Measurements from ENCODE around the gene SPRED3.

SPRED3 gene

GRCh38 chr19:38417544-38418506 lies 29.3 kb downstream of the SPRED3 start:
- peak; percentile 43 to 59 for DNase-seq (ENCODE audit: low read depth in 2 of 2)

DNA sequence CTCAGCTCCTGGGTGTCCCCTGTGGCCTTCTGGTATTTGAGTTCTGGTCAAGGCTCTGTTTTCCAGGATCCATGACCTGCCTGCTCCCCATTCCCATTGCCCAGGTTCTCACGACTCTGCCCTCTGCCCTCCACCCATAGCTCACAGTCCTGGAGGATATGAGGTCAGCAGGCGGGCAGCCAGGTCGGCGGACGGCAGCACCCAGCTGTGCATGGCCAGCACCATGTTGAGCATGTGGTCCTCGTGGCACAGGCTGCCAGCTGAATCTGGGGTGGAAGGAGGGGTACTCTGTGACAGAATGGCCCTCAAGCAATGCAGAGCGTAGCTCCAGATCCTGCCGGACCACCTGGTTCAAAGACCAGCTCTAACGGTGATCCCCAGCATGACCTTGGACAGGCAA lies 32.4 kb downstream of the SPRED3 start:
- no peak for DNase-seq (ENCODE audit: low read depth in 2 of 2)

- DNase-seq (ENCODE audit: low read depth in 2 of 2) = no peak
Measured at GRCh38 chr19:38421856-38422255, 33.4 kb downstream of the SPRED3 start.

GRCh38 chr19:38422438-38422837 lies 33.9 kb downstream of the SPRED3 start:
- no peak for DNase-seq (ENCODE audit: low read depth in 2 of 2)

GRCh38 chr19:38424272-38424671 lies 35.8 kb downstream of the SPRED3 start:
- no peak for DNase-seq (ENCODE audit: low read depth in 2 of 2)

GRCh38 chr19:38425222-38425809 lies 36.8 kb downstream of the SPRED3 start:
- DNase-seq (ENCODE audit: low read depth in 2 of 2) = no peak

DNA sequence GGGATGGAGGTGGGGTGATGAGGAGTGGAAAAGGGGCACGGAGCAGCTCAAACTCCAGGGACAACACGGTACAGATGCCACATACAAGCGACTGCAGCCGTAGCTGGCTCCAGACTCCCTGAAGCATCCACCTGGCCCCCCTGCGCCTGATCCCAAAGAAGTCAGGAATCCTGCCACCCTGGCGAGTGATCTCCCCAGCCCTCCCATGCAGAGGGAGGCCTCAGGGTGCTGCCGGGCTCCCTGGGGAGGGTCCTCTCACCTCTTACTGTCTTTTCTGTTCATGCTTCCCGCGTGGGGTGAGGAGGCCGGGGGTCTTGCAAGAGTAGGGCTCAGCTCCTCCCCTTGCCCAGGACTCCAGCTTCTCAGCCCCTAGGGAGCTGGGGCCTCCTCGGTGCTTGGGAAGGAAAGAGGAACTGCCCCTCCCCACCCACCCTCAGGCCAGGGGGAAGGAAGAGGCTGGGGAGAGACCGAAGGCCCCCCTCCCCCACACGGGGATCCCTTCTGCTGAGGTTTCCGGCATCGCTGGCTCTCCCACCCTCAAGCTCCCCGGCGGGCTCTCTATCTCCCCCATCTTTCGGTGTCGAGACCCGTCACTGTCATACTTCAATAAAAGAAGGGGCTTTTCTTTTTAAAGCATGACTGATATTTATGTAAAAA lies 37.4 kb downstream of the SPRED3 start, which contains the start of gene RASGRP4:
Gene RASGRP4, minus strand, starts transcription at position 410 of the 657 bp plus-strand sequence. Its CDS starts 128 bp downstream, at position 282.
- DNase-seq (ENCODE audit: low read depth in 2 of 2) = peak; percentile 33 to 46

- DNase-seq (ENCODE audit: low read depth in 2 of 2) = peak in 1 of 2 donors; percentile 46
Measured at GRCh38 chr19:38427035-38427677, 38.7 kb downstream of the SPRED3 start.

- DNase-seq (ENCODE audit: low read depth in 2 of 2) = peak in 1 of 2 donors; percentile 9
Measured at GRCh38 chr19:38429055-38429810, 40.7 kb downstream of the SPRED3 start.

DNA sequence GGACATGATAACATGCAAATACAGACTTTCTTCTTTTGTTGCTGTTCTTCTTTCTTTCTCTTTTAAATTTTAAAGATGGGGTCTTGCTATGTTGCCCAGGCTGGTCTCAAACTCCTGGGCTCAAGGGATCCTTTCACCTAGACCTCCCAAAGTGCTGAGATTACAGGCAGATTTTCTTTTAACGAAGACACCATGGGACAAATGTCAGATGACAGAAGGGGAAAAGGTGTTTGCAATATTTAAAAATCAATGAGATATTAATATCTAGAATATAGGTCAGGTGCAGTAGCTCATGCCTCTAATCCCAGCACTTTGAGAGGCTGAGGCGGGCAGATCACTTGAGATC lies 41.3 kb downstream of the SPRED3 start:
- DNase-seq (ENCODE audit: low read depth in 2 of 2) = no peak

DNA sequence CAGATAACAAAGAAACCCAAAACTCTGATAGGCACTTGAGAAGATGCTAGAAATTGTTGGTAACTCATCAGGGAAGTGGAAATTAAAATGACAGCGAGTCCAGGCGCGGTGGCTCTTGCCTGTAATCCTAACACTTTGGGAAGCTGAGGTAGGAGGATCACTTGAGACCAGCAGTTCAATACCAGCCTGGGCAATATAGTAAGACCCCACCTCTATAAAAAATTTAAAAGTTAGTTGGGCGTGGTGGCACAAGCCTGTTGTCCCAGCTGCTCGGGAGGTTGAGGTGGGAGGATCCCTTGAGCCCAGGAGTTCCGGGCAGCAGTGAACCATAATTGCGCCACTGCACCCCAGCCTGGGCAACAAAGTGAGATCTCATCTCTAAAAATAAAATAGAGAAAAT lies 42.4 kb downstream of the SPRED3 start:
- DNase-seq (ENCODE audit: low read depth in 2 of 2) = no peak

GRCh38 chr19:38433268-38433733 lies 44.8 kb downstream of the SPRED3 start, which contains the start of gene RYR1:
Gene RYR1 (plus strand): TSS chr19:38433691. CDS start chr19:38433830, 139 bp downstream.
- DNase-seq (ENCODE audit: low read depth in 2 of 2) = peak in 1 of 2 donors; percentile 56

GRCh38 chr19:38434549-38435051 lies 46.1 kb downstream of the SPRED3 start:
- no peak for DNase-seq (ENCODE audit: low read depth in 2 of 2)

GRCh38 chr19:38437295-38437694 lies 48.8 kb downstream of the SPRED3 start:
- no peak for DNase-seq (ENCODE audit: low read depth in 2 of 2)

GRCh38 chr19:38437917-38438316 lies 49.4 kb downstream of the SPRED3 start:
- DNase-seq (ENCODE audit: low read depth in 2 of 2) = no peak

DNA sequence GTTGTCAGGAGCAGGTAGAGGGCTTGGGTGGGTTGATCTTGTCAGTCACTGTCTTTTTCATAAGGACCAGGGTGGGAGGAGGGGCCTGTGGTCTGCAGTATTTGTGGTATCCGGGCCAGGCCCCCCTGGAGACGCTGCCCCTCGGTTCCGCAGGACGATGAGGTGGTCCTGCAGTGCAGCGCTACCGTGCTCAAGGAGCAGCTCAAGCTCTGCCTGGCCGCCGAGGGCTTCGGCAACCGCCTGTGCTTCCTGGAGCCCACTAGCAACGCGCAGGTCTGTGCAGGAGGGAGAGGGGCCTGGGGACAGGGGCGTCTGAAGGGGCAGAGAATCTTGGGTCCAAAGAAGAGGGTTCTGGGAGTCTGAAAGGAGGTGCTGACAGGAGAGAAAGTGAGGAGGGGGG lies 52.1 kb downstream of the SPRED3 start:
- DNase-seq (ENCODE audit: low read depth in 2 of 2) = no peak

DNA sequence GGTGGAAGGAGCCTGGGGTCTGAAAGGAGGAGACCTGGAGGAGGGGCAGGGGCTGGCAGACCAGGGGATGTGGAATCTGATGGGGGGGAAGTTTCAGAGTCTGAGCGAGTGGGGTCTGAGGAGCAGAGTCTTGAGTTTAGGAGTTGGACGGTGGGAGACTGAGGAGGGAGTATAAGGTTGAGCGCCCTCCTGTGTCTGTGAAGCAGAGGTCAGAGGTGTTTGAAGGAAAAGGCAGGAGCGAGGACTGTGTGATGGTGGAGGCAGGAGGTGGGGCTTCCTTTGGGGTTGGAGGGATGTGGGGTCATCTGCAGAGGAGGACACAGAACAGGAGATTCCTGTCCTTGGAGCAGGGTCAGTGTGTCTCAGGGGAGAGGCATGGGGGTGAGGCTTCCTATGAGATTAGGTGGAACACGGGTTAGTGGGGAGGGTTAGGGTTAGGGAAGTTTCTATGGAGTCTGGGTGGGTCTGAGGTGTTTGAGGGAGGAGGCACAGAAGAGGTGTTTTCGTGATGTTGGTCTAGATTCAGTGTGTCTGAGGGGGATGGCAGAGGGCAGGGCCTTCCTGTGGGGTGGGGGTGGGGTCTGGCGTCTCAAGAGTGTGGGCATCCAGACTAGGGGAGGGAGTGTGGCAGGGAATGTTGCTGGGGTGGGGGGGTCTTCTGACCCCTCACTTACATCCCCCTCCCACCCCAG lies 53.3 kb downstream of the SPRED3 start:
- DNase-seq (ENCODE audit: low read depth in 2 of 2) = no peak

DNA sequence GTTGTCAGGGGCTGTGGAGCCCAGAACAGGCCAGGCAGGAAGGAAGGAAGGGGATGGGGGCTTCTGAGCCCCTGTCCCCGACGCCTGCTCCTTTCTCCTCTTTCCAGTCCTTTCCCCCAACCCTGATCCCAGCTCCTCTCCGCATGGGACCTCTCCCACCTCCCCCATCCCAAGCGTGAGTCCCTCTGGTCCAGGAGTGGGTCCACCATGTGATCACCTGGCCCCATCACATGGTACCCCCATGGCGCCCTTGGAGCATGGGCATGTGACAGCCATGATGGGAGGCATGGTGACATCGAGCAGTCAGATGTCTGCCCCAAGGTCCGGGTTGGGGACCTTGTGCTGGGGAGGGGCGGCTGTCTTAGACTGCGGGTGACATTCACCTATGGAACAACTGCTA lies 54.2 kb downstream of the SPRED3 start:
- DNase-seq (ENCODE audit: low read depth in 2 of 2) = no peak

DNA sequence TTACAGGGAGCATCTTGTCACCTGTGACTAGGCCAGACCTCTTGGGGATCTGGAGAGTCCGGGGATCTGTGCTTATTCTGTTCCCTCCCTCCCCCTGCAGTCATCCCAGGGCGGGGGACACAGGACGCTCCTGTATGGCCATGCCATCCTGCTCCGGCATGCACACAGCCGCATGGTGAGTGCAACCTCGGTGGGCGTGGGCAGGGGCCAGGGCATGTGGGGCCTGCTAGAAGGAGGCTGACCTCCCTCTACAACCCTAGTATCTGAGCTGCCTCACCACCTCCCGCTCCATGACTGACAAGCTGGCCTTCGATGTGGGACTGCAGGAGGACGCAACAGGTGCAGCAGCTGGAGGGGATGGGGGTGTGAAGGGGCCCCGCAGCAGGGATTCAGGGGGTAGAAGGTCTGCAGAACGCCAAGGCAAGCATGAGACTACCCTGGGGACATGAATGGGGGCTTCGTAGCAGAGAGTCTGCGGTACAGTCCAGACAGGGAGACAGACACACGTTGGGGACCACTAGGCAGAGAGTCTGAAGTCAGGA lies 55.0 kb downstream of the SPRED3 start:
- no peak for DNase-seq (ENCODE audit: low read depth in 2 of 2)

GRCh38 chr19:38444026-38444425 lies 55.5 kb downstream of the SPRED3 start:
- no peak for DNase-seq (ENCODE audit: low read depth in 2 of 2)

Measured in stimulated activated CD8-positive, alpha-beta memory T cell treated with anti-CD3 and anti-CD28 coated beads, Interleukin-15, amount 100 ng/mL, for 48 hours (primary cell).